ENCODE measurements around the gene CCDC190.
A peak's percentile ranks its signal among the peaks of the same experiment; 100 is the strongest.
"Not testable (repeated sequence)": the region's sequence is repeated elsewhere in the genome, so short reads cannot be mapped to it uniquely, and the experiment has no call there.

Gene CCDC190

GRCh38 chr1:162877412-162877811, 16.4 kb upstream of the CCDC190 start:
- no peak for DNase-seq (ENCODE audit: low read depth in 2 of 2)

- DNase-seq (ENCODE audit: low read depth in 2 of 2), result no peak
Observed at GRCh38 chr1:162876751-162877150, 15.8 kb upstream of the CCDC190 start.

DNA sequence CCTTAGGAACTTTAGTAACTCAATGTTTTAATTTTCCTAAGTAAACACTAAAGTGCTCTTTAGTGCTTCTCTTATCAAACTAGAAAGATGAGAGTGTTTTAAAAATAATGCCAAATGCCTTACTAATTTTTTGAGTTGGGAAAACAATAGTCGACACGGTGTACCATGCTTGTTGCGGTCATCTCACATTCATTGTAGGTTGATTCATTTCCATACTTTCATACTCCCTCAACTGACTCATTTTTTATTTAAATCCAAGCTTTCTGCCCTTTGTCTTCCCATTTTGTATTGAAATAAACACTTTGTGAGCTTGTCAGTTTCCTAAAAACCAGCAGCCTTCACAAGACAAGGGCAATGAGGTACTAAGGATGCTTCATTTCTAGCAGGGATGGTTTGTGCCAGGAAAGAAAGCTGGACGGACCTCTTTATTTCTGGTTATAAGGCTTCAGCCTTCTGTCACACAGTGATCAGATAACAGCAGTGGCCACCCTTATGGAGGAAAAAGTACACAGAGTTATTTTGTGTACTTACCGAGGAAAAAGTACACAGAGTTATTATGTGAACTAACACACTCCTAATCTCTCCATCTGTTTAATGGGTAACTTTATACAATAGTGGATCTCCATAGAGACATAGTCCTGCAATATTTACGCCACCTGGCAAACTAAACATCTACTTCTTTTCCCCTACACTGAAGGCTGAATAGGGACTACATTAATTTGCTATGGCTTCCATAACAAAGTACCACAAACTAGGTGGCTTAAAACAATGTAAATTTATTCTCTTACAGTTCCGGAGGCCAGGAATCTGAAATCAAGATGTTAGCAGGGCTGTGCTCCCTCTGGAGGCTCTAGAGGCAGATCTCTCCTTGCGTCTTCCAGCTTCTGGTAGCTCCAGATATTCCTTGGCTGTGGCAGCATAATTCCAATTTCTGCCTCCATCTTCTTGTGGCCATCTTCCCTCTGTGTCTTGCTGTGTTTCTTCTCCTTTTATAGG, 13.0 kb upstream of the CCDC190 start:
- no peak for DNase-seq (ENCODE audit: low read depth in 2 of 2)

GRCh38 chr1:162872981-162873380, 12.0 kb upstream of the CCDC190 start:
- DNase-seq (ENCODE audit: low read depth in 2 of 2), result no peak

DNA sequence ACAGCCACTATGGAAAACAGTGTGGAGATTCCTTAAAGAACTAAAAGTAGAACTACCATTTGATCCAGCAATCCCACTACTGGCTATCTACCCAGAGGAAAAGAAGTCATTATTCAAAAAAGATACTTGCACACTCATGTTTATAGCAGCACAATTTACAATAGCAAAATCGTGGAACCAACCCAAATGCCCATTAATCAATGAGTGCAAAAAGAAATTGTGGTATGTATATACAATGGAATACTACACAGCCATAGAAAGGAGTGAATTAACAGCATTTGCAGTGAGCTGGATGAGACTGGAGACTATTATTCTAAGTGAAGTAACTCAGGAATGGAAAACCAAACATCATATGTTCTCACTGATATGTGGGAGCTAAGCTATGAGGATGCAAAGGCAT, 10.4 kb upstream of the CCDC190 start:
- DNase-seq (ENCODE audit: low read depth in 2 of 2), result not testable (repeated sequence)

DNA sequence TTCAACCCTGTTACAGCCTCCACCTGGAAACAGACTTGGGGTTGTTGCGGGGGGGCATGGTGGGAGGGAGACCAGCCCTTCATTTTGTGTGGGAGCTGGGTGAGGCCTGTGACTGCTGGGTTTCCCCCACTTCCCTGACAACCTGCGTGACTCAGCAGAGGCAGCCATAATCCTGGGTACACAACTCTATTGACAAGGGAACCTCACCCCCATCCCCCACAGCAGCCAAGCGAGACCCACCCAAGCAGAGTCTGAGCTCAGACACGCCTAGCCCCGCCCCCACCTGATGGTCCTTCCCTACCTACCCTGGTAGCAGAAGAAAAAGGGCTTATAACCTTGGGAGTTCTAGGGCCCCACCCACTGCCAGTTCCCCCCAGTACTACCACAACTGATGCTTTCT, 8.0 kb upstream of the CCDC190 start:
- no peak for DNase-seq (ENCODE audit: low read depth in 2 of 2)

DNA sequence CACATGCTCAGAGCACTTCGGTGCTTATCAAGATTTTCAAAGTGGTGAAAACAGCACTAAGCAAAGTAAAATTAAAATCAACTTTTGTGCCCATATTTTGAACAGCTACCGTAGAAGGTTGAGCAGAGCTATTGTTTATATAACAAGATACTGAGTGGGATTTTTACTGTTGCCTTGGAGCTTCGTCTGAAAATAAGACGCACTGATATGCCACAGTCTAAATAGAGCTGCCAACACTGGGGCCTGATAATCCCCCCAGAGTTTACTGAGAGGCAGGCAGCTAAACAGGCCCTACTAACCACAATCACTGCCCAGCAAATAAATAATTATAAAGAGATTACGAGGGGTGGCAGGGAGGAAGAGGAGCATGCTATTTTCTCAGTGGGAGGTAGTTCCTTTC, 650 bp upstream of the CCDC190 start:
- DNase-seq (ENCODE audit: low read depth in 2 of 2), result no peak

- no peak for DNase-seq (ENCODE audit: low read depth in 2 of 2)
Observed at GRCh38 chr1:162859191-162859590, 1.8 kb downstream of the CCDC190 start.

- no peak for DNase-seq (ENCODE audit: low read depth in 2 of 2)
Observed at GRCh38 chr1:162857850-162858249, 3.1 kb downstream of the CCDC190 start.

GRCh38 chr1:162856260-162856659, 4.7 kb downstream of the CCDC190 start:
- no peak for DNase-seq (ENCODE audit: low read depth in 2 of 2)

DNA sequence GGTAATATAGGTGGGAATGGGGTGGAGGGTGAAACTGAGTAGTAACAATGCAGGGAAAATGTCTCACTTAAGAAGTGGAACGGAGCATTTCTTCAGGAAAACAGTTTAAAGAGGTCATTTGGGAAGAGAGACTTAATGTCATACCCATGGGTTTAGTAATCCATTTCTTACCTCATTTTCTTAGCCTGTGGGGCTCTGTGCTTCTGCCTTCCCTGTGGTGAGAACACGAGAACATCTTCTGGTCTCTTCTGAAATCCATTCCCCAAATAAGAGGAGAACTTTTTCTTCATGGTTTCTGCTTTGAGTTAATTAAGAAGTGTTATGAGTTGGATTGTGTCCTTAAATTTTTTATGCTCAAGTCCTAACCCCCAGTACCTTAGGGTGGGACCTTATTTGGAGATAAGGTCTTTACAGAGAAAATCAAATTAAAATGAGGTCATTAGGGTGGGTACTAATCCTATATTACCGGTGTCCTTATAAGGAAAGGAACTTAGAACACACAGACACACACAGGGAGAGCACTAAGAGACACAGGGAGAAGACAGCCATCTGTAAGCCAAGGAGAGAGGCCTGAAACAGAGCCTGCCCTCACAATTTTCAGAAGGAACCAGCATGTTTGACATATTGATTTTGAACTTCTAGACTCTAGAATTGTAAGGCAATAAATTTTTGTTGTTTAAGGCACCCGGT, 5.4 kb downstream of the CCDC190 start:
- no peak for DNase-seq (ENCODE audit: low read depth in 2 of 2)

GRCh38 chr1:162854245-162854882, 6.6 kb downstream of the CCDC190 start:
- DNase-seq (ENCODE audit: low read depth in 2 of 2), result peak; percentile 3 to 10

DNA sequence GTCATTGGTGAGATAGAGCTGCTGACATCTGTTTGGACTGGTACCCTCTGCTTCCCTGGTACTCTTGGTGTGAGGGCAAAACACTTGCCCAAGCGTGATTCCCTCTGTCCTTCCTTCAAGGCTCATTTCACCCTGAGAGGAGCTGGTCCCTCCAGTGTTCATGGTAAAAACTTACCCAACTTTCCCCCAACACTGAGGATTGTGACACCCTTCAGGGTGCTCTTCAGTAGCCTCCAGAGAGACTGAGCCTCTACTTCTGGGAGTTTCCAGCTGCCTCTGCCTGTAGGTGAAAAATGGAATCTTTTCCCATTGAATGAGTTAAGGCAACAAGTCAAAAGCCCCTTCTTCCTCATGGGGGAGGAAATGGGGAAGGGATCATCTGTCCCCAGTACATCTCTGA, 9.6 kb downstream of the CCDC190 start:
- no peak for DNase-seq (ENCODE audit: low read depth in 2 of 2)

DNA sequence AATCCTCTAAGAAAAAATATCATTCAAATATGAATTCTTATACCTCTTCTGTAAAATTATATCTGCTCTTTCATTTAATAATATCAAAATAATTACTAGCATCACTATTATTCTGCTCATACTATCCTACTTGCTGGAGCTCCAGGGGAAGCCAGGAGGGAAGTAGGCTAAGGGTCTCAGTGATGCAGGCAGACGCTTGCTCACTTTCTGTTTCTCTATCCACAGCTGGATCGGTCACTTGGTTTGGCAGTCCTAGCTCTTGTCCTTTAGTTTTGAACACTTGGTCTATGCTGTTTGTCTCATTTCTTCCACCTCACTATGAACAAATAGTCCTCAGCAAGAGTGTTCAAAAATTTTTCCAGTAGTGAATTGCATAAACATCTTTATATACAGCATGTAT, 11.3 kb downstream of the CCDC190 start:
- no peak for DNase-seq (ENCODE audit: low read depth in 2 of 2)

GRCh38 chr1:162847839-162848453, 13.0 kb downstream of the CCDC190 start:
- DNase-seq (ENCODE audit: low read depth in 2 of 2), result peak; percentile 36 to 44

DNA sequence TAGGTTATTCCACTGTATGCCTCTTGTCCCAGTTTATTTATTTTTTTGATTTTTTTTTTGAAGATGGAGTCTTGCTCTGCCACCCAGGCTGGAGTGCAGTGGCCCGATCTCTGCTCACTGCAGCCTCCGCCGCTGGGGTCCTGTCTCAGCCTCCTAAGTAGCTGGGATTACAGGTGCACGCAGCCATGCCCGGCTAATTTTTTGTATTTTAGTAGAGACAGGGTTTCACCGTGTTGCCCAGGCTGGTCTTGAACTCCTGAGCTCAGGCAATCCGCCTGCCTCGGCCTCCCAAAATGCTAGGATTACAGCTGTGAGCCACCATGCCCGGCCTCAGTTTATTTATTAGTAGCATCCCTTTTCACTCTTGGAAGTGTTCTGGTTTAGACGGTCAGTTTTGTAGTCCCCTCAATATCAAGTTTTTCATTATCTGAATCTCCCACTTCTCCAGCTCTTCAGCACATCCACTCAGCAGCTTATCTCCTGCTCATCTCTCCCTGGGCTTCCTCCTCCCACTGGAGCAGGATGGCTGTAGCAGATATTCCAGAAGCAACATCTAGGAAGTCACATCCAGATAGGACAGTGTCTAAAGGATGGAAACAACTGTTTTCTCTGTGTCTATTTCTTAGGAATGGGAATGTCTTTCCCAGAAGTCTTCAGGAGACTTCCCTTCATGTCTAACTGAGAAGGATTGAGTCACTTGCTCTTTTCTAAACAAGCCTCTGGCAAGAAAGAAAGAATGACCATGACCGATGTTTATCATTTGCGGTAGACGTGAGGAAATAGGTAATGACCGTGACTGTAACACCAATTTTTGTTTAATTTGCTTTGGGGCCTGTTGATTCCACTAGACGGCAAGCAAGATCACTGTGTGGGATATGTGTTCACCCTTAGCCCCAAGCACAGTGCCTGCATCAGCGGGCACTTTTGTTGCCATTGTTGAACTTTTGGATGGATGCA, 14.4 kb downstream of the CCDC190 start:
- no peak for DNase-seq (ENCODE audit: low read depth in 2 of 2)

- no peak for DNase-seq (ENCODE audit: low read depth in 2 of 2)
Observed at GRCh38 chr1:162844153-162844552, 16.8 kb downstream of the CCDC190 start.

DNA sequence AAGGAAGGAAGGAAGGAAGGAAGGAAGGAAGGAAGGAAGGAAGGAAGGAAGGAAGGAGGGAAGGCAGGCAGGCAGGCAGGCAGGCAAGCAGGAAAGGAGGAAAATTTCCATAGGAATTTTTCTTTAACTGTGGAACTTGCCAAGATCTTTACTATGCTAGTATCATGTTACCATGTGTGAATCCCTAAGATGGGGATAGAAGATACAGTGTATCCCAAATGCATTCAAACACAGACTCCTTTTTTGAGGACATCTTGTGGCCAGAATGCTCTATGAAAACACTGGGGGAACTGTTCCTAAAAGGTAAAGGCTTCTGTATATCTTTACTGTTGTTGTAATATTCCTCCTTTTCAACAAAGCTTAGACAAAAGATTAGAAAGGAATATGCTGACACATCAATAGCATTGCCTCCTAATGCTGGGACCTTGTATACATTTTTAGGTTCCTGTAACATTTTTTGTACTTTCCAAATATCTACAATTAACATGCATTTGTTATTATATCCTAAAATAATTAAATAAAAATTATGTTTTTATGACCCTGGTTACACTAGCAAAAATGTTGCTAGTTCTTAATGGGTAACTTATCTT, 20.6 kb downstream of the CCDC190 start:
- no peak for DNase-seq (ENCODE audit: low read depth in 2 of 2)

DNA sequence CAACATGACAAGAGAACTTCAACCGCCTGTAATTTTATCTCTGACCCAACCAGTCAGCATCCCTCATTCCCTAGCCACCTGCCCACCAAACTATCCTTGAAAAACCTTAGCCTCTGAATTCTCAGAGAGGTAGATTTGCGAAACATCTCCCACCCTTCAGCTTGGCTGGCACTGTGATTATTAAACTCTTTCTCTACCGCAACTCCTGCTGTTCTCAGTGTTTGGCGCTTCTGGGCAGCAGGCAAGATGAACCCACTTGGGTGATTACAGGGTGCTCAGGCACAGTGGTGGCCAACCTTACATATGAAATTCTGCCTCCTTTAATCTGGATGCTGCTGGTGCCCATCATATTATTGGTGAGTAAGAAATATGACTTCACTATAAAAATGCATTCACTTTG, 22.1 kb downstream of the CCDC190 start:
- DNase-seq (ENCODE audit: low read depth in 2 of 2), result no peak

DNA sequence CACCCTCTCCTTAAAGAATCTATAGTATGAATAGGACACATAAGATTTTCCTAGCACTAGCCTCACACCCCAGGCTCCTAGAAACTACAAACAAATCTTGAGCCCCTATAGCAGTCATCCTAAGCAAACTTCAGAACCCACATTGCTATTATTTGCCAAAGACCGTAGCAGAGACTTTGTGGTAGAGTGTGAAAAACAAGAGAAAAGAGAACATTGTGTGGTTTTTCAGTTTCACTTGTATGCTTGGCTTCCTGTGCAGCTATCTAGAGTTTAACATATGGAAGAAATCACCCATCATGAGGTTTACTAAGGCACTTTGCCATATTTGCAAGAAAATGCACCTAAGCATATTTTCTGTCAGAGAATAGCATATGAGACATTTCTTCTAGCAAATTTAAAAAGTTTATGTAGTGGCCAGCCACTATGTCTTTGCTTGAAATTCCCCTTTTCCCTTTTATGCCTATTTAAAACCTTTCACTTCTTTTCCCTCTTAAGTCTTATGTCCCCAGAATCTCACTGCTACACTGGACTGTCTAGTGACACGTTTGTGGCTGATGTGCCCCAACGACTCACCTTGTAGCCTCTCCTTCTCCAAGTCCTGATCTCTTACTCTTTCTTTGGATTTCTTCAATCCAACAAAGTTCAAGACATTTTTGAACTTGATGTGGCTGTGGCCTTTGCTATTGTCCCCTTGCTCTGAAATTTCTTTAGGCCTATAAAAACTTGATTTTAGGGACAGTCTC, 25.6 kb downstream of the CCDC190 start:
- DNase-seq (ENCODE audit: low read depth in 2 of 2), result no peak

All from stimulated activated CD8-positive, alpha-beta memory T cell treated with anti-CD3 and anti-CD28 coated beads, Interleukin-15, amount 100 ng/mL, for 48 hours (primary cell).